Dedifferentiated amniotic fluid mesenchymal stem cell (primary cell): ENCODE data around the gene CUL9.

Experiments
- DNase-seq: peaks from one replicate; pipeline ENCODE4 v3.0.0-alpha.2; 2016; ENCODE audit errors: extremely low spot score

Gene CUL9

DNA sequence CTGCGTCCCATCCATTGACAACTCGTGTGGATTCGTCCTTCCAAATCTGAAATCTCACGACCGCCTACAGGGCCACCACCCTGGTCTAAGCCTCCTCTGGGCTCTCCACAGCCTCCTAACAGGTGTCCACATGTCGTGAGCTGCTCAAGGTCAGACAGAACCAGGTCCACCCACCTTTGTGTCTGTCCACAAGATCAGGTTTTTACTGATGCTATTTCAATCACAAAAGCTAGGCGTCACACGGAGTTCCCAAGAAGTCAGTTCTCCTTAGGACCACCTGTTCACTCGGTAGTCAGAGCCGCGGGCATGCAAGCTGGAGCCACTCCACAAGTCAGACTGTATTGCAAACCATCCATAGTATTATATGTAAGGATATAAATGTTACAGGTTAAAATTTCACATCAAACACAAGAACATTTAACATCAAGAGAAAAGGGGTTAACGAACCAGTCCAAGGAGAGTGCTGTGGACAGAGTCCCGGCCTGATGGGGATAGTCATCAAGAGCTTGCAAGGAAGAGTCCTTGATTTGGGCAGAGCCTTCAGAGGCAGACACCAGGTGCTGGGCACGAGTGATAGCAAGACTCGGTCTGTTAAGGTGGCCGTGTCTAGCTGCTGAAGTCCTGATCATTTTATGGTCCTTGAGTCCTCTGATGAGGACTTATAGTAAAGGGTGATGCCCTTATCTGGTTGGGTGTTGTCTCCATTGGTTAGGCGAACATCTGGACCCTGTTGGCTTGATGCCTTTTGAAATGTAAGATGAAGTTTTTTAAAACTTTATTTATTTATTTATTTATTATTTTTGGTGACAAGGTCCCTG is 48.0 kb downstream of the CUL9 start:
- DNase-seq: no peak

DNA sequence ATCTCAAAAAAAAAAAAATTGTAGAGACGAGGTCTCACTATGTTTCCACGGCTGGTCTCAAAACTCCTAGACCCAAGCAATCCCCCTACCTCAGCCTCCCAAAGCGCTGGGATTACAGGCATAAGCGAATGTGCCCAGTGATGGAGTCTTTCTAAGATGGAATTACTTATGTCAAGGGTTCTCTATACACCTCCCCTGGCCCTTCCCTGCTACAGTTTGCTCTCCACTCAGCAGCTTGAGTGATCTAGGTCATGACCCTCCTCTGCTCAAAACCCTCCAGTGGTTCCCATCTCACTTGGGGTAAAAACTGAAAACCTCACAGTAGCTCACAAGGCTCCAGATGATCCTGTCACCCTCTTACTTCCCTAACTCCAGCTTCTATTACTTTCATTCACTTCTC is 49.1 kb downstream of the CUL9 start:
- no peak for DNase-seq

DNA sequence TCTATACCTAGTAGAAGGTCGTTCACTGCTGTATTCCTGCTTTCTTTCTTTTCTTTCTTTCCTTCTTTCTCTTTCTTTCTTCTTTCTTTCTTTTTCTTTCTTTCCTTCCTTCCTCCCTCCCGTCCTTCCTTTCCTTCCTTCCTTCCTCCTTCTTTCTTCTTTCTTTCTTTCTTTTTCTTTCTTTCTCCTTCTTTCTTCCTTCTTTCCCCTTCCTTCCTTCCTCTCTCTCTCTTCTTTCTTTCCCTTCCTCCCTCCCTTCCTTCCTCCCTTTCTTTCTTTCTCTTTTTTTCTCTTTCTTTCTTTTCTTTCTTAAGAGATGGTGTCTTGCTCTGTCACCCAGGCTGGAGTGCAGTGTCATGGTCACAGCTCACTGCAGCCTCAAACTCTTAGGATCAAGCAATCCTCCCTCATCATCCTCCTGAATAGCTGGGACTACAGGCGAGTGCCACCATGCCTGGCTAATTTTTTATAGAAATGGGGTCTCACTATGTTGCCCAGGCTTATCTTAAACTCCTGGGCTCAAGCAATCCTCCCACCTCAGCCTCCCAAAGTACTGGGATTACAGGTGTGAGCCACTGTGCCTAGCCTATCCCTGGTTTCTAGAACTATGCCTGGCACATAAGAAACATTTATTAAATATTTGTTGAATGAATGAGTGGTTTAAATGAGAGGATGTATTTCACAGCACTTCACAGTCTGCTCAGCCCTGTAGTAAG is 49.9 kb downstream of the CUL9 start:
- DNase-seq: no peak

GRCh38 chr6:43235841-43236240 is 53.8 kb downstream of the CUL9 start:
- DNase-seq: no peak

- no peak for DNase-seq
Measured at GRCh38 chr6:43239054-43239453, 57.1 kb downstream of the CUL9 start.

- no peak for DNase-seq
Measured at GRCh38 chr6:43240950-43241349, 59.0 kb downstream of the CUL9 start.

DNA sequence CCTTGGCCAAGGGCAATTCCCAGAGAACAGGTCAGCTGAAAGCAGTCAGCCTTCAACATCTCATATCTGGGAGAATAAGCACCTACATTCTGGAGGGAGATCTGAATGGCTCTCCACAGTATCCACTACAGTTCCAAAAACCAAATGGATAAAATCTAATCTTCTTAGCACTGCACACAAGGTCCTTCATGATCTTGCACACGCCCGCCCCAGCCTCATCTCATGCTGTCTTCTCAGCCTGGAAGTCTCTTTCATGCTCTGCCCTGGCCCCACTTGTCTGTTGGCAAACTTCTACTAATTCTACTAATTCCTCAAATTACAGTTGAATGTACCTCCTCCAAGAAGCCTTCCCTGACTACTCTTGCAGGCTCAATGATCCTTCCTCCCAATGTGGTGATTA is 59.5 kb downstream of the CUL9 start:
- no peak for DNase-seq

- DNase-seq: no peak
Measured at GRCh38 chr6:43242908-43243663, 61.1 kb downstream of the CUL9 start, which contains the start of gene TTBK1. TTBK1 (plus strand) TSS chr6:43243481; CDS start chr6:43246661, 3,180 bp downstream.

GRCh38 chr6:43243664-43244321 is 61.8 kb downstream of the CUL9 start:
- DNase-seq: no peak

- DNase-seq: no peak
Measured at GRCh38 chr6:43246301-43247113, 64.5 kb downstream of the CUL9 start.

- DNase-seq: no peak
Measured at GRCh38 chr6:43247114-43247999, 65.4 kb downstream of the CUL9 start.

GRCh38 chr6:43248101-43248500 is 66.1 kb downstream of the CUL9 start:
- no peak for DNase-seq

GRCh38 chr6:43248791-43249190 is 66.8 kb downstream of the CUL9 start:
- no peak for DNase-seq

GRCh38 chr6:43250992-43251373 is 69.0 kb downstream of the CUL9 start:
- no peak for DNase-seq

DNA sequence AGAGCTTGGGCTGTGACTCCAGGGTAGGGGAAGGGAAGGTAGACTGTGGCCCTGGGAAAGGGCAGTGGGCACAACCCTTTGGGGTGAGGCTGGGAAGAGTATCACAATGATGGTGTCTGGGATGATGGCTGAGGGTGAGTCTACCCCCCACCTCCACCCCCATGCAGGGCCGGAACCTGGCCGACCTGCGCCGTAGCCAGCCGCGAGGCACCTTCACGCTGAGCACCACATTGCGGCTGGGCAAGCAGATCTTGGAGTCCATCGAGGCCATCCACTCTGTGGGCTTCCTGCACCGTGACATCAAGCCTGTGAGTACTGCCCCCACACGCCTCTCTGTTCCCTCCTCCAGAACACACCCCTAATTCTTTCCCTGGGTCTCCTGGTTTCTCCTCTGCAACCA is 71.4 kb downstream of the CUL9 start:
- DNase-seq: no peak

- DNase-seq: no peak
Measured at GRCh38 chr6:43254138-43254817, 72.3 kb downstream of the CUL9 start.

DNA sequence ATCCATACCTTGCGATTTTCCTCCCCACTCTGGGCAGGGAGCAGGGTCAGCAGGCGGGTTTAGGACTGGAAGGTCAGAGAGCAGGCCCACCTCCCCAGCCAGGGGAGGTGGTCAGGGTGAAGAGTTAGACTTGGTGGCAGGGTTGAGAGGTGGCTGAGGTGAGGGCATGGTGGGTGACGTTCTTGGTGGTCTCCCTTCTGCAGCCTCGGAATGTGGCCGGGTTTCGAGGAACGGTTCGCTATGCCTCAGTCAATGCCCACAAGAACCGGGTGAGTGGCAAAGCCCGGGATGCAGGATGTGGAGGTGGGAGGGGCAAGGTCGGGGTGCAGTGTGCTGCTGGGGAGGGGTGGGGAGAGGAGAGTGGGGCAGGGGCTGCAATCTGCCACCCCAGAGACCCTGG is 72.8 kb downstream of the CUL9 start:
- DNase-seq: no peak

- no peak for DNase-seq
Measured at GRCh38 chr6:43255408-43256054, 73.5 kb downstream of the CUL9 start.
